Fibroblast of lung (primary cell): ENCODE data around the gene MXI1. TPM values are rescaled to one million over a fixed set of nuclear protein-coding genes. Genes with fewer than 3 reads are reported as not detected.
A peak's percentile ranks its signal among the peaks of the same experiment; 100 is the strongest.

Experiments used
- DNase-seq, 2 donors: peaks; one replicate each; pipeline versions ENCODE4 v3.0.0 to v3.0.0-alpha.2; 2010; ENCODE audit warnings: low read depth in 2 of 2
- H2AFZ ChIP-seq: 2 replicates; pipeline ENCODE4 v1.5.1; 2012; ENCODE audit warnings: low read length, control low read depth, inconsistent platforms
- H3K27ac ChIP-seq: 2 replicates; pipeline ENCODE4 v1.5.1; 2011; ENCODE audit warnings: low read length, control low read depth; ENCODE audit not compliant: insufficient read depth
- H3K27me3 ChIP-seq: 2 replicates; pipeline ENCODE4 v1.5.1; 2011; ENCODE audit warnings: mild to moderate bottlenecking, low read length; ENCODE audit not compliant: control insufficient read depth, insufficient read depth
- H3K36me3 ChIP-seq: 2 replicates; pipeline ENCODE4 v1.5.1; 2011; ENCODE audit warnings: low read length; ENCODE audit not compliant: control insufficient read depth, insufficient read depth
- H3K4me1 ChIP-seq: 2 replicates; pipeline ENCODE4 v1.5.1; 2011; ENCODE audit warnings: low read length; ENCODE audit not compliant: control insufficient read depth, insufficient read depth; ENCODE audit errors: extremely low read depth
- H3K4me2 ChIP-seq: 2 replicates; pipeline ENCODE4 v1.5.1; 2011; ENCODE audit warnings: low read length, control low read depth; ENCODE audit not compliant: insufficient read depth; ENCODE audit errors: extremely low read depth
- H3K4me3 ChIP-seq, 4 experiments: fragments of 200-600 bp in 1 of 4; sonication (generic) in 1 of 4; replicated peaks in 1 of 4; 2 replicates each; pipeline ENCODE4 v1.5.1; 2011 to 2016; ENCODE audit warnings: low read length in 4 of 4, low read depth in 3 of 4, mild to moderate bottlenecking in 3 of 4, control low read depth in 2 of 4, inconsistent platforms in 1 of 4, mixed read lengths in 1 of 4; ENCODE audit not compliant: insufficient read depth in 1 of 4; ENCODE audit errors: control extremely low read depth in 1 of 4
- H3K79me2 ChIP-seq: 2 replicates; pipeline ENCODE4 v1.5.1; 2012; ENCODE audit warnings: mild to moderate bottlenecking, low read length, inconsistent platforms; ENCODE audit not compliant: control insufficient read depth, insufficient read depth
- H3K9ac ChIP-seq: 2 replicates; pipeline ENCODE4 v1.5.1; 2011; ENCODE audit warnings: mild to moderate bottlenecking, low read length, control low read depth; ENCODE audit not compliant: insufficient read depth
- H3K9me3 ChIP-seq: 2 replicates; pipeline ENCODE4 v1.5.1; 2012; ENCODE audit warnings: low read depth, low read length; ENCODE audit not compliant: control insufficient read depth, insufficient read depth
- H4K20me1 ChIP-seq: 2 replicates; pipeline ENCODE4 v1.5.1; 2011; ENCODE audit warnings: low read length; ENCODE audit not compliant: control insufficient read depth, insufficient read depth; ENCODE audit errors: extremely low read depth
- CTCF ChIP-seq, 2 donors: IDR thresholded peaks in 1 of 2; conservative IDR thresholded peaks in 1 of 2; 1 replicate in 1 of 2; 2 replicates in 1 of 2; pipeline ENCODE4 v1.5.1; 2011 to 2012; ENCODE audit warnings: low read length in 2 of 2, control low read depth in 1 of 2, inconsistent platforms in 1 of 2, low read depth in 1 of 2, mild to moderate bottlenecking in 1 of 2
- EZH2 ChIP-seq: IDR thresholded peaks from 2 replicates; pipeline ENCODE4 v1.5.1; 2012; ENCODE audit warnings: low read length, control low read depth, mild to moderate bottlenecking; ENCODE audit errors: missing control alignments
- polyA plus RNA-seq, 2 donors: library from polyadenylated mRNA; depleted of rRNA in 1 of 2; stranded (reverse) in 1 of 2; unstranded in 1 of 2; fragments of >200 nt; gene quantifications; 2 replicates each; pipeline ENCODE4 v1.2.1, GENCODE V29; 2011 to 2012; ENCODE audit warnings: missing spikeins in 1 of 2
- total RNA-seq: library from RNA; depleted of rRNA; stranded (reverse); fragments of >200 nt; gene quantifications from 2 replicates; pipeline ENCODE4 v1.2.1, GENCODE V29; 2014

MXI1 gene
- total and polyA plus RNA-seq, 2 donors (not counting 1 experiment from before 2014, with no cell fraction given): 18.7 to 40.1 TPM

GRCh38 chr10:110207805-110208613 lies 604 bp downstream of the MXI1 start:
- H3K4me3 ChIP-seq: peak overlapping the region; percentile 68 to 92 (median 78)
- peak overlapping the region; percentile 84 for H2AFZ ChIP-seq
- H3K27me3 ChIP-seq: peaks cover 11% of the 10 kb centered on the region
- DNase-seq: peak in 1 of 2 donors; percentile 23
- H3K36me3 ChIP-seq: no peaks in the 10 kb centered on the region
- TF ChIP-seq EZH2 (no peak), CTCF (conservative IDR thresholded peaks at IDR 0.05 in 1 of 2, IDR thresholded peaks at IDR 0.05 in 1 of 2; ENCODE audit: low read depth in 1 of 2, low read length in 2 of 2) (no peak)
- H3K27ac ChIP-seq: peak overlapping the region; percentile 23
- no peaks in the 10 kb centered on the region for H3K9me3 ChIP-seq
- peak overlapping the region; percentile 94 for H3K4me2 ChIP-seq
- H3K9ac ChIP-seq: peak overlapping the region; percentile 46
- no peaks in the 10 kb centered on the region for H3K79me2 ChIP-seq
- H4K20me1 ChIP-seq: no peaks in the 10 kb centered on the region
- H3K4me1 ChIP-seq: peaks cover 2% of the 10 kb centered on the region

- Histone ChIP-seq H3K79me2 (no peaks in the 10 kb centered on the region), H3K4me2 (peak overlapping the region; percentile 100), H3K4me3 (peak overlapping the region; percentile 75 to 92 (median 82)), H4K20me1 (no peaks in the 10 kb centered on the region), H3K9ac (peak overlapping the region; percentile 62), H3K4me1 (peaks cover 2% of the 10 kb centered on the region), H3K27me3 (peaks cover 8% of the 10 kb centered on the region), H2AFZ (peak overlapping the region; percentile 99), H3K27ac (peak overlapping the region; percentile 72), H3K36me3 (no peaks in the 10 kb centered on the region), H3K9me3 (no peaks in the 10 kb centered on the region)
- no peak for TF ChIP-seq EZH2
- TF ChIP-seq CTCF (conservative IDR thresholded peaks at IDR 0.05 in 1 of 2, IDR thresholded peaks at IDR 0.05 in 1 of 2; ENCODE audit: low read depth in 1 of 2, low read length in 2 of 2): peak; percentile 27 to 32
- DNase-seq: peak; percentile 27 to 60
These were observed 1.4 kb downstream of the MXI1 start for GRCh38 chr10:110208614-110209453.

- Histone ChIP-seq H3K4me3 (peak overlapping the region; percentile 73 to 92 (median 82)), H3K36me3 (no peaks in the 10 kb centered on the region), H4K20me1 (no peaks in the 10 kb centered on the region), H2AFZ (peak overlapping the region; percentile 99), H3K27ac (peak overlapping the region; percentile 72), H3K4me2 (peak overlapping the region; percentile 100), H3K79me2 (no peaks in the 10 kb centered on the region), H3K9ac (peak overlapping the region; percentile 62), H3K9me3 (no peaks in the 10 kb centered on the region), H3K27me3 (peaks cover 3% of the 10 kb centered on the region), H3K4me1 (peaks cover 2% of the 10 kb centered on the region)
- TF ChIP-seq CTCF (conservative IDR thresholded peaks at IDR 0.05 in 1 of 2, IDR thresholded peaks at IDR 0.05 in 1 of 2; ENCODE audit: low read depth in 1 of 2, low read length in 2 of 2) (no peak), EZH2 (no peak)
- DNase-seq: peak; percentile 54 to 67
These were observed 2.1 kb downstream of the MXI1 start for GRCh38 chr10:110209454-110209925.
